Liver (tissue), 3 donors: ENCODE data around the gene RAP1B.

Experiments used
- ATF3 ChIP-seq: IDR thresholded peaks from 2 replicates; pipeline ENCODE4 v1.6.1; 2016; ENCODE audit warnings: antibody characterized with exemption
- CTCF ChIP-seq: fragments of 150-350 bp; IDR thresholded peaks from 2 replicates; pipeline ENCODE4 v1.5.1; 2017; ENCODE audit warnings: improper control_type of control experiment, low read depth, low read length; ENCODE audit not compliant: missing input control
- EGR1 ChIP-seq, 2 donors: IDR thresholded peaks; 2 replicates each; pipeline ENCODE4 v1.6.1; 2016 to 2018; ENCODE audit warnings: antibody characterized with exemption in 2 of 2, low read depth in 2 of 2
- FOXA2 ChIP-seq: IDR thresholded peaks from 2 replicates; pipeline ENCODE4 v1.6.1; 2016; ENCODE audit warnings: antibody characterized with exemption
- JUND ChIP-seq, 2 donors: IDR thresholded peaks; 2 replicates each; pipeline ENCODE4 v1.6.1; 2016; ENCODE audit warnings: antibody characterized with exemption in 2 of 2
- MAX ChIP-seq: IDR thresholded peaks from 2 replicates; pipeline ENCODE4 v1.6.1; 2016; ENCODE audit warnings: antibody characterized with exemption
- NR2F2 ChIP-seq: IDR thresholded peaks from 2 replicates; pipeline ENCODE4 v1.6.1; 2016; ENCODE audit warnings: antibody characterized with exemption
- RAD21 ChIP-seq, 2 donors: IDR thresholded peaks; 2 replicates each; pipeline ENCODE4 v1.6.1; 2016; ENCODE audit warnings: antibody characterized with exemption in 2 of 2, mild to moderate bottlenecking in 2 of 2
- REST ChIP-seq: IDR thresholded peaks from 2 replicates; pipeline ENCODE4 v1.6.1; 2016; ENCODE audit warnings: antibody characterized with exemption, mild to moderate bottlenecking
- RXRA ChIP-seq, 2 donors: IDR thresholded peaks; 2 replicates each; pipeline ENCODE4 v1.6.1; 2017 to 2018; ENCODE audit warnings: antibody characterized with exemption in 2 of 2, mild to moderate bottlenecking in 1 of 2
- SP1 ChIP-seq: IDR thresholded peaks from 2 replicates; pipeline ENCODE4 v1.6.1; 2018; ENCODE audit warnings: antibody characterized with exemption, mild to moderate bottlenecking
- TAF1 ChIP-seq: conservative IDR thresholded peaks from 2 replicates; pipeline ENCODE4 v1.6.1; 2016; ENCODE audit warnings: antibody characterized with exemption, mild to moderate bottlenecking
- YY1 ChIP-seq: IDR thresholded peaks from 2 replicates; pipeline ENCODE4 v1.6.1; 2016; ENCODE audit warnings: antibody characterized with exemption, mild to moderate bottlenecking
- ZBTB33 ChIP-seq: IDR thresholded peaks from 2 replicates; pipeline ENCODE4 v1.6.1; 2016; ENCODE audit warnings: antibody characterized with exemption
- donor health status: healthy.
- donor health status: healthy.

- TF ChIP-seq JUND (IDR thresholded peaks at IDR 0.05) = no peak
- TF ChIP-seq TAF1 = no peak
- TF ChIP-seq ATF3 = no peak
- TF ChIP-seq CTCF = no peak
- TF ChIP-seq RXRA (IDR thresholded peaks at IDR 0.05) = no peak
- TF ChIP-seq YY1 = no peak
- no peak for TF ChIP-seq ZBTB33
- no peak for TF ChIP-seq RAD21 (IDR thresholded peaks at IDR 0.05)
- TF ChIP-seq MAX = no peak
- TF ChIP-seq SP1 = no peak
- no peak for TF ChIP-seq REST
- no peak for TF ChIP-seq FOXA2
- TF ChIP-seq EGR1 (IDR thresholded peaks at IDR 0.05; ENCODE audit: low read depth in 2 of 2) = no peak
- TF ChIP-seq NR2F2 = no peak
Measured at GRCh38 chr12:68568922-68569569, 41.7 kb upstream of the RAP1B start.
